NCI-H1417 treated with DMSO at 0.1 percent for 48 hours (cell line): ENCODE data around the gene N4BP2L2.

Source experiments
- DNase-seq: peaks from one replicate; lab custom pipeline; 2025; lab: John Stamatoyannopoulos, UW

N4BP2L2 gene

DNA sequence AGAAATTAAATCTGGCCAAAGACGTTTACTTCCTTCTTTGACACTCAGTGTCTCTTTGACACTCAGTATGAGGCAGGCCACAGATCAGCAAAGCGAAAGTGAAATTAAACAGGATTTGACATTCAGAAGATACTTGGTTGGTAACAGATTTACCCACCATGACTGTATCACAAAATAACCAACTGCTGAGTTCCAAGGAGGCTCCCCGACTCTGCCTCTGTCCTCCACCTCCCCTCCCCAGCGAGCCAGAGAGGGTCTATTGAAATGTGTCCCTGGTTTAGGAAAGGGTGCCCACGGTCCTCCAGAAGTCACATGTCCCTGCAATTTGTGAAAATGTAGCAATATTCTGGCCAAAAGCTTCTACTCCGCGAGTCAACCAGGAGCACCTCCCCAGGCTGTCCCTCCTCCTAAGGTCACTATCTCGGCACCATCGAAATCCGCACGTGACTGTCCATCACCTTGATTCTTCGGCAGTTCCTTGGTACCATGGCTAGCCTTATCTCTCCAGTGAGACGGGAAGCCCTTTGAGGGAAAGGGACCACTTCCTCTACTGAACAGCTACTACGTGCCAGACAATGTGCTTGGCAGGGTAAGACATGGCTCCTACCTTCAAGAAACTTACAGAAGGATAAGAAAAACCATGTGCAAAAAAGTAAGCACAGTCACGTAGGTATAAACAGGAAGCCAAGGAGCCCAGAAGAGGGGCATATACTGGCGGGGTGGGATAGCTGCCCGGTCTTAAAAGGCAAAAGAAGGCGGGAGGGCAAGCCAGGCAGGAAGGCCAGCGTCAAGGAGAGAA, 112.2 kb downstream of the N4BP2L2 start:
- DNase-seq = no peak

GRCh38 chr13:32425158-32425557, 113.4 kb downstream of the N4BP2L2 start:
- no peak for DNase-seq

DNA sequence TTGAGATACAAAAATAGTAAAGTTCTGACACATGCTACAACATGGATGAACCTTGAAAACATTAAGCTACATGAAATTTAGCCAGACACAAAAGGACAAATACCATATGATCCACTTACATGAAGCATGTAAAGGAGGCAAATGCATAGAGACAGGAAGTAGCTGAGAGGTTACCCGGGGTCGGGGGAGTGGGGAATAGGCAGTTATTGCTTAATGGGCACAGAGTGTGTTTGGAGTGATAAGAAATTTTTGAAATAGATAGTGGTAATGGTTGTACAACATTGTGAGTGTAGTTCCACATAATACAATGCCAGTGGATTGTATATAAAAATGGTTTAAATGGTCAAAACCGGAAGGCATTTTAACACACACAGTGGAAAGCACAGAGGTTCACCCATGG, 115.0 kb downstream of the N4BP2L2 start:
- DNase-seq = no peak

- no peak for DNase-seq
Observed at GRCh38 chr13:32419862-32420261, 118.7 kb downstream of the N4BP2L2 start.

DNA sequence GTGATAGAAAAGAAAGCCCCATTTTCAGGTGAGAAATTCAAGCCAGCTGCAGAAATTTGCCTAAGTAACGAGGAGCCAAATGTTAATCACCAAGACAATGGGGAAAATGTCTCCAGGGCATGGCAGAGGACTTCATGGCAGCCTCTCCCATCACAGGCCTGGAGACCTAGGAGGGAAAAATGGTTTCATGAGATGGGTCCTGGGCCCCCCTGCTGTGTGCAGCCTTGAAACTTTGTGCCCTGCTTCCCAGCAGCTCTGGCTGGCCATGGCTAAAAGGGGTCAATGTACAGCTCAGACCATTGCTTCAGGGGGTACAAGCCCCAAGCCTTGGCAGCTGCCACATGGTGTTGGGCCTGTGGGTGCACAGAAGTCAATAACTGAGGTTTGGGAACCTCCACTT, 120.6 kb downstream of the N4BP2L2 start:
- DNase-seq = no peak

- no peak for DNase-seq
Observed at GRCh38 chr13:32415019-32415418, 123.6 kb downstream of the N4BP2L2 start.

GRCh38 chr13:32414580-32414979, 124.0 kb downstream of the N4BP2L2 start:
- DNase-seq = no peak

DNA sequence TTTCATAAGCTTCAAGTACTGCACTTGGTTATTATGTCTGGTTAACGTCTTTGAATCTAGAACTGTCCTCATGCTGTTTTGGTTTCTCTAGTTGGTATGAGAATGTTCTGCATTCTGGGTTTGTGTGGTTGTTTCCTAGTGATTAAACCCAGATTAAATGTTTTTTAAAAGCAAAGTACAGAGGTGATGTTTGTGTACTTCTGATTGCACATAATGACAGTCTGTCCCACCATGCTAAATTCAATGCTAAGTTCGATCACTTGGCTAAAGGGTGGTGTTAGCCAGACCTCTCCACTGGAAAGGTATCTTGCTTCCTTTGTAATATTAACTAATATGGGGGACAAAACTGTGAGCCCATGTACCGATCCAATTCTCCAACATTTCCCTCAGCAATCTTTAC, 125.3 kb downstream of the N4BP2L2 start:
- no peak for DNase-seq

DNA sequence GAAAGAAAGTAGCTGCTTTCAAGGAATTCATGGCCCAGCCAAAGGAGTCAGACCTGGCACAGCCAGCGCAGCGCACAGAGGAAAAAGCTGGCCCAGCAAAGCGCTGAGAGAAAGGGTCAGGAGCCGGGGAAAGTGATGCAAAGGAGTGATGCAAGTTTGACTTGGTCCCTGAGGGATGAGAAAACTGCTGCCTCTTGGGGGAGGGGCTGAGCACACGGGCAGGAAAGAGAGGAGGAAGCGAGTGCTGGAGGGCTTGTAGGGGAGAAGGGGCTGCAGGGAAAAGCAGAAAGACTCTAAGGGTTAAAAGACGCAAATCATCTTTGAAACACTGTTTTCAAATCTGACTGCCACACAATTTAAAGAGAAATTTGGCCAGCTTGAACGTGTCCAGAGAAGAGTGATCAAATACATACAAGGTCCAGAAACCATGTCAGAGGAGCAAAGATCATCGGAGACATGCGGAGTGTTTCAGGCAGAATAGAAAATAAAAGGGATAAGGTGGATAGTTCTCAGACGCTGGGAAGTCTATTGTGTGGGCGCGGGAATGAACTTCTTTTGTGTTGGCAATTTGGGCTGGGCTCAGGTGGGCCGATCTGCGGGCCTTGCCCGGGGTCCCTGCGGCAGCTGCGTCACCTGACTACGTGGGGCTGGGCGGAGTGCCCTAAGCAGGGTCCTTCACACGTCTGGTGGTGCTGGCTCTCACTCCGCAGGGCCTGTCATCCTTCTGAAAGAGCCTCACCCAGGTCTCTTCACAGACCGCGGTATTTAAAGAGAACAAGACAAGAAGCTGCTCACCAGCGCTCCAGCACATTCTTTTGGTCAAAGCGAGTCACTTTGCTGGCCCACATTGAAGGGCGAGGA, 128.8 kb downstream of the N4BP2L2 start:
- DNase-seq = no peak

- DNase-seq = no peak
Observed at GRCh38 chr13:32409001-32409313, 129.6 kb downstream of the N4BP2L2 start.

- DNase-seq = peak; percentile 15
Observed at GRCh38 chr13:32408296-32409000, 130.1 kb downstream of the N4BP2L2 start.

- no peak for DNase-seq
Observed at GRCh38 chr13:32407854-32408253, 130.7 kb downstream of the N4BP2L2 start.

- DNase-seq = no peak
Observed at GRCh38 chr13:32403108-32403507, 135.5 kb downstream of the N4BP2L2 start.

DNA sequence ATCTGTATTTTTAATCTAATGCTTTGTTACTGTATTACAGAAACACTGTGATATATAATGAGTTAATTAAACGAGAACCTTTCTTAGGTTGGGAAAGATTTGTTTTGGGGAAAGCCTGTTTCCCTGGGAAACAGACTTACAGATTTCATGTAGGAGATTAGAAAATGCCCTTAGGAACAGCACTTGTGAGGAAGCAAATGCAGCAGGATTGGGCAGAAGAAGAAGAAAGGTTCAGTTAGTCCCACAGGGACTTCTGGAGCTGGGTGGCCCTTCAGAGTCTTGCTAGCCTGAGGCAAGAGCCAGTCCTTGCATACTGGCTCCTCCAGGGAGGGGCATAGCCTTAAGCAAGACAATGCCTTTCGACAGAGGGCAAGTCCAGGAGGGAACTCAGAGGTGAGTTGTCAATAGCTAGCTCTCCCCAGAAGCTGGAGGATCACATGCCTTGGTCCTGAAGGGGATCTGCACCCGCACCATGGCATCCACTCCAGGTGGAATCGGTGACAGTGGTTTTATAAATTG, 147.4 kb downstream of the N4BP2L2 start:
- DNase-seq = no peak

GRCh38 chr13:32390484-32390883, 148.1 kb downstream of the N4BP2L2 start:
- no peak for DNase-seq

GRCh38 chr13:32390048-32390447, 148.5 kb downstream of the N4BP2L2 start:
- DNase-seq = no peak

- DNase-seq = no peak
Observed at GRCh38 chr13:32385410-32385809, 153.2 kb downstream of the N4BP2L2 start.

DNA sequence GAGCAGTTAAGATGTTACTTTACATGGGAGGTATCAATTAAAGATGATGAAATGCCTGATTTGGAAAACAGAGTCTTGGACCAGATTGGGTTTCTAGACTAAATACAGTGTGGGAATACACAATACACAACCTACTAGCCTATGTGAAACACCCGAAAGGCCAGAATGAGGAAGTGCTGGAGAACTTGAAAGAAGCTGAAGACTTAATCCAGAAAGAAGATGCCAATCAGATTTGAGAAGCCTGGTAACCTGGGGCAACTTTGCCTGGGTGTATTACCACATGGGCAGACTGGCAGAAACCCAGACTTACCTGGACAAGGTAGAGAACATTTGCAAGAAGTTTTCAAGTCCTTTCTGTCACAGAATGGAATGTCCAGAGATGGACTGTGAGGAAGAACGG, 153.9 kb downstream of the N4BP2L2 start:
- DNase-seq = no peak

- no peak for DNase-seq
Observed at GRCh38 chr13:32383836-32384618, 154.6 kb downstream of the N4BP2L2 start.
